SU-DHL-6 (cell line): ENCODE measurements around the gene APOM.

Experiments
- H2AFZ ChIP-seq: fragments of 200-600 bp; sonication (generic); 2 replicates; pipeline ENCODE4 v1.6.1; 2014; ENCODE audit warnings: low read depth, mild to moderate bottlenecking, moderate library complexity, mixed read lengths, antibody characterized with exemption, low read length; ENCODE audit not compliant: severe bottlenecking
- H3F3A ChIP-seq: fragments of 200-600 bp; shearing (Covaris generic); 2 replicates; pipeline ENCODE4 v1.6.0; 2016; ENCODE audit warnings: antibody characterized with exemption, mild to moderate bottlenecking; ENCODE audit not compliant: insufficient read depth
- H3K27ac ChIP-seq: fragments of 200-600 bp; sonication (generic); 2 replicates; pipeline ENCODE4 v1.5.1; 2016; ENCODE audit warnings: low read depth, mild to moderate bottlenecking, low read length, moderate library complexity, mixed read lengths
- H3K27me3 ChIP-seq: fragments of 200-600 bp; sonication (generic), shearing (Covaris generic); 2 replicates; pipeline ENCODE4 v1.6.0; 2014; ENCODE audit warnings: mild to moderate bottlenecking, low read length
- H3K36me3 ChIP-seq: fragments of 200-600 bp; sonication (generic); 2 replicates; pipeline ENCODE4 v1.6.1; 2014; ENCODE audit warnings: mild to moderate bottlenecking, low read length, mixed read lengths
- H3K4me2 ChIP-seq: fragments of 300-600, 200-600 bp; shearing (Covaris generic), sonication (generic); 2 replicates; pipeline ENCODE4 v1.6.0; 2014; ENCODE audit warnings: low read length, low read depth, mild to moderate bottlenecking; ENCODE audit not compliant: poor library complexity, severe bottlenecking
- H3K4me3 ChIP-seq: fragments of 200-600 bp; sonication (generic); 2 replicates; pipeline ENCODE4 v1.5.1; 2014; ENCODE audit warnings: antibody characterized with exemption, low read length, mild to moderate bottlenecking, mixed read lengths; ENCODE audit not compliant: insufficient read depth, poor library complexity, severe bottlenecking
- H3K79me2 ChIP-seq: fragments of 200-600 bp; sonication (generic); 2 replicates; pipeline ENCODE4 v1.6.1; 2014; ENCODE audit warnings: mild to moderate bottlenecking, low read length, moderate library complexity; ENCODE audit not compliant: insufficient read depth
- H3K9ac ChIP-seq: fragments of 200-600 bp; sonication (generic); 2 replicates; pipeline ENCODE4 v1.7.0; 2014; ENCODE audit warnings: mild to moderate bottlenecking, low read length
- H3K9me2 ChIP-seq: fragments of 200-600 bp; sonication (generic); replicated peaks from 2 replicates; pipeline ENCODE4 v1.6.1; 2014; ENCODE audit warnings: low read length; ENCODE audit not compliant: insufficient read depth
- H3K9me3 ChIP-seq: fragments of 200-600 bp; sonication (generic); 2 replicates; pipeline ENCODE4 v1.6.1; 2014; ENCODE audit warnings: low read length, mixed read lengths; ENCODE audit not compliant: insufficient read depth
- H4K20me1 ChIP-seq: fragments of 200-600 bp; sonication (generic); 2 replicates; pipeline ENCODE4 v1.6.1; 2014; ENCODE audit warnings: low read depth, mild to moderate bottlenecking, antibody characterized with exemption, low read length, moderate library complexity, mixed read lengths
- EZH2phosphoT487 ChIP-seq: fragments of 200-600 bp; sonication (generic), shearing (Covaris generic); conservative IDR thresholded peaks from 2 replicates; pipeline ENCODE4 v1.6.1; 2018; ENCODE audit warnings: mild to moderate bottlenecking, antibody characterized with exemption, low read length, moderate library complexity, mixed read lengths
- TF ChIP-seq, protein P1 (sequence below): fragments of 200-600 bp; sonication (generic); IDR thresholded peaks from one replicate; pipeline ENCODE4 v1.5.1; 2017; ENCODE audit warnings: antibody characterized with exemption, mild to moderate bottlenecking, low read length, moderate library complexity; ENCODE audit not compliant: insufficient read depth, poor library complexity, severe bottlenecking

Gene APOM

DNA sequence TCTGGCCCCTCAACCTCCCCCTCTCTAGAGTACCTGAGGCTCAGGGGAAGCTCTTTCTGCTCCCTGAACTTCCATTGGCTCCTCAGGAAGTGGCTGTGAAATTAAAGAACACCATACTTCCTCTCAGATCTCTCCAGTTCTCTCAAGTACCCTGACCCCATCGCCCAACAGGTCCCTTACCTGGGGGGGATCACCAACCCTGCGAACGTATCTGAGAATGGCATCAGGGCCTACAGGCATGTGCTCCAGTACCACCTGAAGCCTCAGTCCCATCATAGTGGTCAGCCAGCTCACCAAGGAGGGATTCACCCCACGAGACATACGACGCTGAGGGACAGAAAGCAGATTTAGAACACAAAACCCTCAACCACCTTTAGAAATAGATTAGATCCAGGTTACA is 15.1 kb upstream of the APOM start:
- Histone ChIP-seq H3K27ac (no peak overlapping the region), H2AFZ (no peak overlapping the region), H3K79me2 (no peaks in the 10 kb centered on the region), H3K4me3 (no peak overlapping the region), H3K9ac (no peak overlapping the region), H3K9me2 (no peaks in the 10 kb centered on the region), H3K27me3 (no peaks in the 10 kb centered on the region), H3K9me3 (no peaks in the 10 kb centered on the region), H3F3A (peaks cover 36% of the 10 kb centered on the region), H3K4me2 (no peak overlapping the region), H4K20me1 (no peaks in the 10 kb centered on the region), H3K36me3 (peaks cover 10% of the 10 kb centered on the region; the same call in 1 of the 2 replicates)
- no peak for TF ChIP-seq EZH2phosphoT487
- TF ChIP-seq, protein P1, sequence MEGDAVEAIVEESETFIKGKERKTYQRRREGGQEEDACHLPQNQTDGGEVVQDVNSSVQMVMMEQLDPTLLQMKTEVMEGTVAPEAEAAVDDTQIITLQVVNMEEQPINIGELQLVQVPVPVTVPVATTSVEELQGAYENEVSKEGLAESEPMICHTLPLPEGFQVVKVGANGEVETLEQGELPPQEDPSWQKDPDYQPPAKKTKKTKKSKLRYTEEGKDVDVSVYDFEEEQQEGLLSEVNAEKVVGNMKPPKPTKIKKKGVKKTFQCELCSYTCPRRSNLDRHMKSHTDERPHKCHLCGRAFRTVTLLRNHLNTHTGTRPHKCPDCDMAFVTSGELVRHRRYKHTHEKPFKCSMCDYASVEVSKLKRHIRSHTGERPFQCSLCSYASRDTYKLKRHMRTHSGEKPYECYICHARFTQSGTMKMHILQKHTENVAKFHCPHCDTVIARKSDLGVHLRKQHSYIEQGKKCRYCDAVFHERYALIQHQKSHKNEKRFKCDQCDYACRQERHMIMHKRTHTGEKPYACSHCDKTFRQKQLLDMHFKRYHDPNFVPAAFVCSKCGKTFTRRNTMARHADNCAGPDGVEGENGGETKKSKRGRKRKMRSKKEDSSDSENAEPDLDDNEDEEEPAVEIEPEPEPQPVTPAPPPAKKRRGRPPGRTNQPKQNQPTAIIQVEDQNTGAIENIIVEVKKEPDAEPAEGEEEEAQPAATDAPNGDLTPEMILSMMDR: no peak

DNA sequence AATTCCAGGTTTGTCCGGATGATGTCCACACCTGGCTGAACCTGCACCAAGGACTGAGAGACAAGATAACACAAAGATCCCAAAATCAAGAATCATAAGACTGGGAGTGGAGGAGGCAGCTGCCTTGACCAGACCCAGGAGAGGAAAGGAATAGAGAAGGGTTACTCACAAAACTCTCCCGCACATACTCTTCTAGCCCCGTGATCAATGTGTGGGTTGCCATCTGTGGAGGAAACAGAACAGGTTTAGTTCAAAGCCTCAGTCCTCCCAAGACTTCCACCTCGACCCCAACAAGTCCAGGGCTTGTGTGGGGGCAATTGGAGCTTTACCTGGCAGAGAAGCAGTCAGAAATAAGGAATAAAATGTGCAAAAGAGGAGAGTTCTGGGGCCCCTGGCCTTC is 14.3 kb upstream of the APOM start:
- no peak overlapping the region for H3K27ac ChIP-seq
- H3K36me3 ChIP-seq: peaks cover 10% of the 10 kb centered on the region; the same call in 1 of the 2 replicates
- no peaks in the 10 kb centered on the region for H3K9me3 ChIP-seq

DNA sequence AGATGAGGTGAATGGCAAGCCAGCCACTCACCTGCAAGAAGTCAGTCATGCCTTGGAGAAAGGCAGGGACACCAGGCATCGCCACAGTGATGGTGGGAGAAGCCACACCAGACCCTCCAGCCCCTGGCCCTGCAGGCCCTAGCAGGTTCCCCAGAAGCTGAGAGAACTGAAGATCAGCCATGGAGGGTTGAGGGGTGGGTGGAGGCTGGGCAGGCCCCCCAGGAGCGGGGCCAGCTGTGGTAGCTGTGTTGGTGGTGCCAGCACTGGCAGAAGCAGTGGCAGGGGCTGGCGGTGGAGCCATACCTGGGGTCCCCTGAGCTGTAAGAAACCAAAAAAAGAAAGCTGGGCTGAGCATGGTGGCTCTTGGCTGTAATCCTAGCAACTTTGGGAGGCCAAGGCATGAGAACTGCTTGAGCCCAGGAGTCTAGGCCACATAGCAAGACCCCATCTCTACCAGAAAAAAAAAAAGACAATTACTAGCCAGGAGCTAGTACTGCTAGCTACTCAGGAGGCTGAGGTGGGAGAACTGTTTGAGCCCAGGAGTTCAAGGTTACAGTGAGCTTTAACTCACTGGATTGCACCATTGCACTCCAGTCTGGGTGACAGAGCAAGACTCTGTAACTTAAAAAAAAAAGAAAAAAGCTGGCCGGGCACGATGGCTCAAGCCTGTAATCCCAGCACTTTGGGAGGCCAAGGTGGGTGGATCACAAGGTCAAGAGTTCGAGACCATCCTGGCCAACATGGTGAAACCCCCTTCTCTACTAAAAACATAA is 12.7 kb upstream of the APOM start:
- H3K9ac ChIP-seq: no peak overlapping the region
- H3K4me2 ChIP-seq: no peak overlapping the region
- H2AFZ ChIP-seq: no peak overlapping the region
- TF ChIP-seq, protein P1: no peak
- no peak for TF ChIP-seq EZH2phosphoT487
- no peaks in the 10 kb centered on the region for H4K20me1 ChIP-seq
- peaks cover 4% of the 10 kb centered on the region; the same call in 1 of the 2 replicates for H3K36me3 ChIP-seq
- H3K79me2 ChIP-seq: no peaks in the 10 kb centered on the region
- H3F3A ChIP-seq: peaks cover 15% of the 10 kb centered on the region
- H3K9me2 ChIP-seq: no peaks in the 10 kb centered on the region
- H3K27me3 ChIP-seq: no peaks in the 10 kb centered on the region
- H3K27ac ChIP-seq: no peak overlapping the region
- H3K4me3 ChIP-seq: no peak overlapping the region
- H3K9me3 ChIP-seq: no peaks in the 10 kb centered on the region

More for the DNA sequence above, 14.3 kb upstream of the APOM start:
- no peak overlapping the region for H3K4me2 ChIP-seq
- H3K79me2 ChIP-seq: no peaks in the 10 kb centered on the region
- peaks cover 29% of the 10 kb centered on the region for H3F3A ChIP-seq
- no peak overlapping the region for H2AFZ ChIP-seq
- TF ChIP-seq, protein P1: no peak
- TF ChIP-seq EZH2phosphoT487: no peak
- H4K20me1 ChIP-seq: no peaks in the 10 kb centered on the region
- H3K9me2 ChIP-seq: no peaks in the 10 kb centered on the region
- H3K9ac ChIP-seq: no peak overlapping the region
- no peak overlapping the region for H3K4me3 ChIP-seq
- no peaks in the 10 kb centered on the region for H3K27me3 ChIP-seq
